ENCODE data around the gene TAGLN3. TPM values are rescaled to one million over a fixed set of nuclear protein-coding genes. Genes with fewer than 3 reads are reported as not detected.

TAGLN3 gene
- total and polyA plus RNA-seq, 2 of the 13 experiments (the other 11 are each of a cell fraction or from before 2014, with no cell fraction given), result 0.51 to 0.91 TPM

GRCh38 chr3:111951032-111951431 lies 47.7 kb upstream of the TAGLN3 start (continued):
- TF ChIP-seq HOXA7 (CRISPR knock-in tag; IDR thresholded peaks at IDR 0.05), result no peak
- no peak for TF ChIP-seq CREM (IDR thresholded peaks at IDR 0.05)
- no peak for TF ChIP-seq CREM (CRISPR knock-in tag; IDR thresholded peaks at IDR 0.05)
- TF ChIP-seq ELK4 (CRISPR knock-in tag; IDR thresholded peaks at IDR 0.05; ENCODE audit: borderline replicate concordance), result no peak
- no peak for TF ChIP-seq SIX1 (CRISPR knock-in tag; IDR thresholded peaks at IDR 0.05; ENCODE audit: borderline replicate concordance)
- no peak for TF ChIP-seq SP1 (IDR thresholded peaks at IDR 0.05)
- TF ChIP-seq SP1 (CRISPR knock-in tag; IDR thresholded peaks at IDR 0.05), result no peak

- H3K79me2 ChIP-seq (ENCODE audit: insufficient read depth, low read length), result no peaks in the 10 kb centered on the region
- BruUV-seq (replicated peaks), result no TSS peak
- FAIRE-seq, result no peak
- H3K36me3 ChIP-seq (replicated peaks in 1 of 2; ENCODE audit: control insufficient read depth in 1 of 2, insufficient read depth in 2 of 2, low read length in 2 of 2), result peaks cover 0 to 17% of the 10 kb centered on the region in 2 experiments; a peak in 2 of 5 replicates
- POLR2A ChIA-PET, result no interaction called here
- in situ Hi-C loops (cut with HindIII; ENCODE audit: extremely low pct_ligation_motif_present, low pct_unique_long_range_greater_than_20kb) (no loop called here), intact Hi-C loops (cut with micrococcal nuclease; ENCODE audit: unreplicated experiment) (no loop called here)
- 96% methylated on average over 5 of the region's 5 CpGs for WGBS (ENCODE audit: low lambda C conversion rate)
- CTCF ChIA-PET (ENCODE audit: low intra/inter-chr PET ratio, low total read pairs), result no interaction called here
- no peaks in the 10 kb centered on the region for H4K20me1 ChIP-seq (ENCODE audit: insufficient read depth, low read length)
- no peak overlapping the region for H3K4me2 ChIP-seq (ENCODE audit: low read depth, low read length)
- H3K27ac ChIP-seq (ENCODE audit: extremely low read length, insufficient read depth, low read length), result no peak overlapping the region
- no peaks in the 10 kb centered on the region for H3K4me1 ChIP-seq (ENCODE audit: insufficient read depth, low read length)
- DNase-seq (ENCODE audit: low spot score), result no peak
- no peak for ATAC-seq
- no peak overlapping the region for H3K4me3 ChIP-seq (replicated peaks in 1 of 3; ENCODE audit: insufficient read depth in 1 of 3, low read depth in 2 of 3, low read length in 3 of 3)
- H3K9me3 ChIP-seq (ENCODE audit: low read length), result no peaks in the 10 kb centered on the region
- H3K9ac ChIP-seq (ENCODE audit: insufficient read depth, low read depth, low read length), result no peak overlapping the region
- no peaks in the 10 kb centered on the region for H3K27me3 ChIP-seq (ENCODE audit: control insufficient read depth in 1 of 2, insufficient read depth in 2 of 2, low read length in 2 of 2)
- H2AFZ ChIP-seq (ENCODE audit: low read length), result no peak overlapping the region
- TF ChIP-seq FOXO4 (CRISPR knock-in tag; conservative IDR thresholded peaks at IDR 0.05) (no peak), GZF1 (CRISPR knock-in tag; IDR thresholded peaks at IDR 0.05) (no peak), ZNF790 (CRISPR knock-in tag; IDR thresholded peaks at IDR 0.05; ENCODE audit: borderline replicate concordance) (no peak), ZNF33B (CRISPR knock-in tag; IDR thresholded peaks at IDR 0.05) (no peak), USF2 (IDR thresholded peaks at IDR 0.05; ENCODE audit: low read depth, low read length) (no peak), USF2 (CRISPR knock-in tag; IDR thresholded peaks at IDR 0.05; ENCODE audit: borderline replicate concordance) (no peak), KDM5B (CRISPR knock-in tag; IDR thresholded peaks at IDR 0.05; ENCODE audit: borderline replicate concordance) (no peak), ZFP90 (CRISPR knock-in tag; IDR thresholded peaks at IDR 0.05; ENCODE audit: borderline replicate concordance) (no peak), ZNF839 (CRISPR knock-in tag; IDR thresholded peaks at IDR 0.05; ENCODE audit: borderline replicate concordance) (no peak), SMYD3 (CRISPR knock-in tag; IDR thresholded peaks at IDR 0.05) (no peak), NFIC (IDR thresholded peaks at IDR 0.05; ENCODE audit: low read length) (no peak), MXD3 (CRISPR knock-in tag; IDR thresholded peaks at IDR 0.05) (no peak), KLF15 (CRISPR knock-in tag; IDR thresholded peaks at IDR 0.05; ENCODE audit: borderline replicate concordance) (no peak), PLRG1 (conservative IDR thresholded peaks at IDR 0.05) (no peak), PRPF4 (IDR thresholded peaks at IDR 0.05; ENCODE audit: low read depth, low read length, poor library complexity, severe bottlenecking) (no peak)
These were observed 46.6 kb upstream of the TAGLN3 start for GRCh38 chr3:111952086-111952485.
